ENCODE measurements around the gene MYLK3. TPM values are rescaled to one million over a fixed set of nuclear protein-coding genes. Genes with fewer than 3 reads are reported as not detected.

MYLK3 gene
- polyA plus RNA-seq, 1 experiment, result 0.10 TPM

DNA sequence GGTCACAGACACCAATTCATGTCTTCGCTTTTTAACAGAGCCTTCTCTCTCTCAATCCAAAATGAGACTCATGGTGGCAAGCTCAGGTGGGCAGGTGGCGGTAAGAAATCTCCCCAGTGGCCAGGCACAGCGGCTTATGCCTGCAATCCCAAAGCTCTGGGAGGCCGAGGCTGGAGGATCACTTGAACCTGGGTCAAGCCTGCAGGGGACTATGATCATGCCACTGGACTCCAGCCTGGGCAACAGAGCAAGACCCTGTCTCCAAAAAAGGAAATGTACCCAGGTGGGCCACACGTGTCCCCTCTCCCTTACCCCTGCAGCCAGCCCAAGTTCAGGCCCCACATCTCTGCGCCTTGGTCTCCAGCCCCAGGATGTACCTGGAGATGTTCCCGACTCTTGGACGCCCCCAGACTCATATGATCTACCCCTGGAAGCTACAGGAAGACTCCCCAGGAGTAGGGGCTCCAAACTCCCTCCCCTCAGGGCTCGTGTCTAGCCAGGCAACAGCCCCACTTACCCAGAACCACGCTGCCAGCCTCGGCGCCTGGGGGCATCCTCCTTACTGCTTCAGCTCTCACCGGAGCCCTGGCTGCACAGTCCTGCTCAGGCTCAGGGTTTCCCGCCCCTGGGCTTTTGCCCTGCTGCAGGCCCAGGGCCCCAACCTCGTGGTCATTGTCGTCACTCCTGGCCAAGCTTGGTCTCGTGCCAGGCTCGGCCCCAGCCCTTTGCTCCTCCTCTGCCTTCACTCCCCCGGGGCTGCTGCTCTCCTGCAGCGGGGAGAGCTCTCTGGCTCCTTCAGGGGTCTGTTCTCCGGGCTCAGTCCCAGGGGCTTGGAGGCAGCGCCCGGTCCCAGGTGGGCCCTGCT, 16.2 kb downstream of the MYLK3 start:
- ChIA-PET CTCF (no interaction called here), POLR2A (no interaction called here)
- Histone ChIP-seq H3K27me3 (ENCODE audit: control insufficient read depth, insufficient read depth, low read length) (no peaks in the 10 kb centered on the region), H3K4me3 (ENCODE audit: low read depth, low read length) (no peak overlapping the region), H3K36me3 (ENCODE audit: control insufficient read depth, insufficient read depth, low read length) (no peaks in the 10 kb centered on the region)
- TF ChIP-seq, protein P1, sequence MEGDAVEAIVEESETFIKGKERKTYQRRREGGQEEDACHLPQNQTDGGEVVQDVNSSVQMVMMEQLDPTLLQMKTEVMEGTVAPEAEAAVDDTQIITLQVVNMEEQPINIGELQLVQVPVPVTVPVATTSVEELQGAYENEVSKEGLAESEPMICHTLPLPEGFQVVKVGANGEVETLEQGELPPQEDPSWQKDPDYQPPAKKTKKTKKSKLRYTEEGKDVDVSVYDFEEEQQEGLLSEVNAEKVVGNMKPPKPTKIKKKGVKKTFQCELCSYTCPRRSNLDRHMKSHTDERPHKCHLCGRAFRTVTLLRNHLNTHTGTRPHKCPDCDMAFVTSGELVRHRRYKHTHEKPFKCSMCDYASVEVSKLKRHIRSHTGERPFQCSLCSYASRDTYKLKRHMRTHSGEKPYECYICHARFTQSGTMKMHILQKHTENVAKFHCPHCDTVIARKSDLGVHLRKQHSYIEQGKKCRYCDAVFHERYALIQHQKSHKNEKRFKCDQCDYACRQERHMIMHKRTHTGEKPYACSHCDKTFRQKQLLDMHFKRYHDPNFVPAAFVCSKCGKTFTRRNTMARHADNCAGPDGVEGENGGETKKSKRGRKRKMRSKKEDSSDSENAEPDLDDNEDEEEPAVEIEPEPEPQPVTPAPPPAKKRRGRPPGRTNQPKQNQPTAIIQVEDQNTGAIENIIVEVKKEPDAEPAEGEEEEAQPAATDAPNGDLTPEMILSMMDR (IDR thresholded peaks at IDR 0.05; ENCODE audit: insufficient read depth, low read depth, low read length), result no peak
- DNase-seq (ENCODE audit: low read depth), result no peak

DNA sequence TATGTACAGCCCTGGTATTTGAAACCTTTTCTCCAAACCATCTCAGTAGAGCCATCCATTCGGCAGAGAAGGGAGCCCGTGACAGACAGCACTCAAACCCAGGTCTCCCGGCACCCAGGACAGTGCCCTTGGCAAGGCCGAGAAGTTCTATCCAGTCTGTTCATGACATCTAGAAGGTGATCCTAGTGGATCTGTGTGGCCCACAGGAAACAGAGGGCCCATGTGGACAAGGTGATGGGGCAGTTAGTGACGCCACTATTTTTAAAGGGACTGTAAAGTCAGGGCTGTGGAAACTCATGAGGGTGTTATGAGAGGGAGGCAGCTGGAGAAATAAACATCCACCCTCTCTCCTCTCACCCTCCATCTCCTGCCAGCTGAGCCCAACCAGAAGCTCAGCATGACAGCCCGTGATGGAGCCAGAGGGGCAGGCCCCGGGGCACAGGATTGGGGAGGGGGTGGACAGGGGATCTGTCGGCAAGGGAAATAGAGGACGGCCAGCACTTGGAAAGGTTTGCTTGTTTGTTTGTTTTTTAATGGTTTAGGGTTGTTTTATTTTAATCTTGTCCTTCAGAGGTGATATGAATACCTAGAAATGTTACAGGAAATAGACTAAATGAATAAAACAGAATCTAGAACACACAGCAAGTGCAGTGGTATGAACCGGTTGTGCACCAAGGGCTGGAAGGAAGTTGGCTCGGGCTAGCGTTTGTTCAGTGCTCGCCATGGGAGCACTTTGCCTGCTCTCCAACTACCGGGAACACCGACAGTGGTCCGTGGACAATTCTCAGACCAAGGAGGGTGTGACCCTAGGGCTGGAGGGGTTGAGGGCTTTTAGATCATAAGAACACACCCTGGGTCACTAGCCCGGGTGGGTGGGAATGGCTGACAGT, 17.1 kb downstream of the MYLK3 start:
- CTCF ChIA-PET, result no interaction called here

DNA sequence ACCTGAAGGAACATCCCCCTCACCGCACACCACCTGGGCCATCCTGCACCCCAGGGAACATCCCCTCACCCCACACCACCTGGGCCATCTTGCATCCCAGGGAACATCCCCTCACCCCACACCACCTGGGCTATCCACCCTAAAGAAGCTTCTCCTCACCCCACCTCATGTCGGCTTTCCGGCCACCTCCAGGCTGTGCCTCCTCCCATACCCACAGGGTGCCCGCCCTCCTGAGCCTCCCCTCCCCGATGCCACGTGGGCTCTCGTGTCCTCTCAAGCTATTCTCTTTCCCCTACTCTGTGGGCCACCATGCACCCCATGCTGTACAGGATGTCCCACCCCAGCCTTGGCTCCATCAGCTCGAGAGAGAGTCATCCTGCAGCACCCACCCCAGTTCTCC, 18.0 kb downstream of the MYLK3 start:
- no peaks in the 10 kb centered on the region for H3K36me3 ChIP-seq (ENCODE audit: control insufficient read depth, insufficient read depth, low read length)
- ChIA-PET CTCF (no interaction called here), POLR2A (no interaction called here)
- TF ChIP-seq, protein P1 (IDR thresholded peaks at IDR 0.05; ENCODE audit: insufficient read depth, low read depth, low read length), result no peak
- DNase-seq (ENCODE audit: low read depth), result no peak
- no peak overlapping the region for H3K4me3 ChIP-seq (ENCODE audit: low read depth, low read length)
- H3K27me3 ChIP-seq (ENCODE audit: control insufficient read depth, insufficient read depth, low read length), result no peaks in the 10 kb centered on the region

More for the DNA sequence above, 17.1 kb downstream of the MYLK3 start:
- no peak for DNase-seq (ENCODE audit: low read depth)
- POLR2A ChIA-PET, result no interaction called here
- Histone ChIP-seq H3K36me3 (ENCODE audit: control insufficient read depth, insufficient read depth, low read length) (no peaks in the 10 kb centered on the region), H3K4me3 (ENCODE audit: low read depth, low read length) (no peak overlapping the region), H3K27me3 (ENCODE audit: control insufficient read depth, insufficient read depth, low read length) (no peaks in the 10 kb centered on the region)
- TF ChIP-seq, protein P1 (IDR thresholded peaks at IDR 0.05; ENCODE audit: insufficient read depth, low read depth, low read length), result no peak

DNA sequence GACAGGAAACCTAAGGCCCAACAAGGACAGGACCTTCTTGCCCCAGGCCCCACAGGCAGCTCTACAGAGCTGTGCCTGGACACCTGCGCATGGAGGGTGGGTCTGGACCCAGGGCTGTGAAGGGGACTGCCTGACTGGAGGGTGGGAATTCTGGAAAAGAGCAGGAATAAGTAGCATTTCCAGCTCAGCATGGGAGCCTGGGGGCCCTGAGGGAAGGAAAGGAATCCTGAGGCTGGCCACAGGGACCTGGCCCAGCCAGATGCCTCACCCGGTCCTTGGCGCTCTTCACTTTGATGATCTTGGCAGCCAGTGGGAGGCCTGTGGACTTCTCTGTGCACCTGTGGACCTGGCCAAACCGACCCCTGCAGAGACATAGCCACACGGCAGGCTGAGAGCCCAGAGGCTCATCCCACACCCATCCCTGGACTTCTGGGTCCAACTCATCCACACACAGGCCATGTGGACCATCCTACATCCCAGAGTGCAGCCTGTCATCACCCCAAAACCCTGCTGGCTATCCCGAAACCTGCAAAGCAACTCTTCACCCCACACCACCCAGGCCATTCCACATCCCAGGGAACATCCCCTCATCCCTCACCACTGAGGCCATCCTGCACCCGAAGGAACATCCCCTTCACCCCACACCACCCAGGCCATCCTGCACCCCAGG, 18.7 kb downstream of the MYLK3 start:
- no peak for DNase-seq (ENCODE audit: low read depth)
- ChIA-PET CTCF (interaction anchor here (1.3 kb wide), 1 partner anchor 8 kb away, joined by 4 read pairs; no protein-coding TSS in a partner anchor), POLR2A (no interaction called here)
- TF ChIP-seq, protein P1 (IDR thresholded peaks at IDR 0.05; ENCODE audit: insufficient read depth, low read depth, low read length), result no peak
- Histone ChIP-seq H3K36me3 (ENCODE audit: control insufficient read depth, insufficient read depth, low read length) (no peaks in the 10 kb centered on the region), H3K27me3 (ENCODE audit: control insufficient read depth, insufficient read depth, low read length) (no peaks in the 10 kb centered on the region), H3K4me3 (ENCODE audit: low read depth, low read length) (no peak overlapping the region)

Data from BJ (cell line).